SK-N-SH treated with all-trans-retinoic acid at 6 μM for 48 hours (cell line): ENCODE measurements around the gene HDDC2.

Experiments
- ARNTL ChIP-seq: fragments of 450-650 bp; formaldehyde crosslinking; IDR thresholded peaks from 2 replicates; pipeline ENCODE4 v1.5.0; 2020; ENCODE audit warnings: low read depth, mild to moderate bottlenecking, moderate library complexity, borderline replicate concordance
- BACH2 ChIP-seq: fragments of 250-450 bp; sonication (Bioruptor Pico); IDR thresholded peaks from 2 replicates; pipeline ENCODE4 v1.9.0; 2021; ENCODE audit warnings: mild to moderate bottlenecking, borderline replicate concordance
- RARB ChIP-seq: fragments of 250-450 bp; sonication (Bioruptor Pico); IDR thresholded peaks from 2 replicates; pipeline ENCODE4 v1.8.0; 2021; ENCODE audit warnings: mild to moderate bottlenecking, moderate library complexity
- SNAI2 ChIP-seq: fragments of 250-450 bp; sonication (Bioruptor Pico); IDR thresholded peaks from 2 replicates; pipeline ENCODE4 v1.5.0; 2020; ENCODE audit warnings: mild to moderate bottlenecking, moderate library complexity
- TOX ChIP-seq: fragments of 250-450 bp; sonication (Bioruptor Pico); IDR thresholded peaks from 2 replicates; pipeline ENCODE4 v1.8.0; 2021; ENCODE audit warnings: mild to moderate bottlenecking, moderate library complexity, borderline replicate concordance
- ZFP3 ChIP-seq: fragments of 250-450 bp; sonication (Bioruptor Pico); IDR thresholded peaks from 2 replicates; pipeline ENCODE4 v1.5.0; 2020; ENCODE audit warnings: mild to moderate bottlenecking, moderate library complexity
- ZFP30 ChIP-seq: fragments of 450-650 bp; formaldehyde crosslinking; IDR thresholded peaks from 2 replicates; pipeline ENCODE4 v1.5.0; 2022; ENCODE audit warnings: mild to moderate bottlenecking, moderate library complexity
- ZNF565 ChIP-seq: fragments of 450-650 bp; formaldehyde crosslinking; conservative IDR thresholded peaks from 2 replicates; pipeline ENCODE4 v1.5.0; 2020; ENCODE audit warnings: low read depth, mild to moderate bottlenecking, moderate library complexity
- ZNF8 ChIP-seq: fragments of 450-650 bp; formaldehyde crosslinking; IDR thresholded peaks from 2 replicates; pipeline ENCODE4 v1.5.0; 2020; ENCODE audit warnings: mild to moderate bottlenecking, moderate library complexity
- TF ChIP-seq, protein P1 (sequence below): fragments of 250-450 bp; sonication (Bioruptor Pico); IDR thresholded peaks from 2 replicates; pipeline ENCODE4 v1.8.0; 2020; ENCODE audit warnings: mild to moderate bottlenecking, moderate library complexity, borderline replicate concordance
- TF ChIP-seq, protein P2 (sequence below): fragments of 250-450 bp; sonication (Bioruptor Pico); IDR thresholded peaks from 2 replicates; pipeline ENCODE4 v1.5.1; 2020; ENCODE audit warnings: low read depth, mild to moderate bottlenecking, moderate library complexity

DNA sequence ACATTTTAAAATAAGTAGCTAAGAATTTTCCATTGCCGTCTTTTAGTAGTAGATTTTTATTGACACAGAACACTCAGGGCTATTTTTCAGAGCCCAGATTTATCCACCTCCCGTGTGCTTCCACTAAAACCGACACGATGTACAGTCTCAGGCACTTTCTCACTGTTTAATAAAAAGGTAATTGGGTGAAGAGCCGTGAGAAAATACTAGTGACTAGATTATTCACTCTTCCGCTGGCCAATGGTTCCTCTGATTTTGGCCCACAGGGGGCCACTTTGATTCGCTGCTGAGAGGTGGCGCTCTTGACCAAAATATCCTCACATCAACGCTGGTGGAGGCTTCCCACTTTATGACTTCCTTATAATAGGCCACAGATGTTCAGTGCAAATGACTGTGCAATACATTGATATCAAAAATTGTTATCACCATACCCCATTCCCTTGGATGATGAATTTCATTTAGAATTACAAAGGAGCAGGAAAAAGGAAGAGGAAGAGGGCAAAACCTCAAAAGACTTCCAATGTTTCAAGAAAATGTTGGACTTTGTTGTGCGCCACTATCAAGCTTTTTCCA is 12.3 kb upstream of the HDDC2 start:
- TF ChIP-seq, protein P1, sequence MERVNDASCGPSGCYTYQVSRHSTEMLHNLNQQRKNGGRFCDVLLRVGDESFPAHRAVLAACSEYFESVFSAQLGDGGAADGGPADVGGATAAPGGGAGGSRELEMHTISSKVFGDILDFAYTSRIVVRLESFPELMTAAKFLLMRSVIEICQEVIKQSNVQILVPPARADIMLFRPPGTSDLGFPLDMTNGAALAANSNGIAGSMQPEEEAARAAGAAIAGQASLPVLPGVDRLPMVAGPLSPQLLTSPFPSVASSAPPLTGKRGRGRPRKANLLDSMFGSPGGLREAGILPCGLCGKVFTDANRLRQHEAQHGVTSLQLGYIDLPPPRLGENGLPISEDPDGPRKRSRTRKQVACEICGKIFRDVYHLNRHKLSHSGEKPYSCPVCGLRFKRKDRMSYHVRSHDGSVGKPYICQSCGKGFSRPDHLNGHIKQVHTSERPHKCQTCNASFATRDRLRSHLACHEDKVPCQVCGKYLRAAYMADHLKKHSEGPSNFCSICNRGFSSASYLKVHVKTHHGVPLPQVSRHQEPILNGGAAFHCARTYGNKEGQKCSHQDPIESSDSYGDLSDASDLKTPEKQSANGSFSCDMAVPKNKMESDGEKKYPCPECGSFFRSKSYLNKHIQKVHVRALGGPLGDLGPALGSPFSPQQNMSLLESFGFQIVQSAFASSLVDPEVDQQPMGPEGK (CRISPR knock-in tag): no peak
- TF ChIP-seq ZNF565: no peak
- no peak for TF ChIP-seq RARB
- TF ChIP-seq ZNF8 (CRISPR knock-in tag): no peak
- TF ChIP-seq BACH2 (CRISPR knock-in tag): no peak
- TF ChIP-seq ZFP3 (CRISPR knock-in tag): no peak
- TF ChIP-seq ARNTL (CRISPR knock-in tag): no peak
- TF ChIP-seq ZFP30: no peak
- TF ChIP-seq, protein P2, sequence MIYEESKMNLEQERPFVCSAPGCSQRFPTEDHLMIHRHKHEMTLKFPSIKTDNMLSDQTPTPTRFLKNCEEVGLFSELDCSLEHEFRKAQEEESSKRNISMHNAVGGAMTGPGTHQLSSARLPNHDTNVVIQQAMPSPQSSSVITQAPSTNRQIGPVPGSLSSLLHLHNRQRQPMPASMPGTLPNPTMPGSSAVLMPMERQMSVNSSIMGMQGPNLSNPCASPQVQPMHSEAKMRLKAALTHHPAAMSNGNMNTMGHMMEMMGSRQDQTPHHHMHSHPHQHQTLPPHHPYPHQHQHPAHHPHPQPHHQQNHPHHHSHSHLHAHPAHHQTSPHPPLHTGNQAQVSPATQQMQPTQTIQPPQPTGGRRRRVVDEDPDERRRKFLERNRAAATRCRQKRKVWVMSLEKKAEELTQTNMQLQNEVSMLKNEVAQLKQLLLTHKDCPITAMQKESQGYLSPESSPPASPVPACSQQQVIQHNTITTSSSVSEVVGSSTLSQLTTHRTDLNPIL (CRISPR knock-in tag): no peak
- no peak for TF ChIP-seq TOX
- TF ChIP-seq SNAI2 (CRISPR knock-in tag): no peak
